Activated naive CD4-positive, alpha-beta T cell treated with anti-CD3 and anti-CD28 coated beads, Interleukin-2, amount 50 U/mL, for 72 hours (primary cell): ENCODE data around the gene MAPT. TPM values are rescaled to one million over a fixed set of nuclear protein-coding genes. Genes with fewer than 3 reads are reported as not detected.

ENCODE experiments used
- ATAC-seq, 2 donors: fragments of 150-1000 bp; cut with Tn5 transposase; 2 replicates each; pipeline ENCODE4 v1.10.0; 2021; ENCODE audit warnings: mild to moderate bottlenecking in 2 of 2, moderate library complexity in 2 of 2
- DNase-seq, 2 donors: peaks; one replicate each; pipeline ENCODE4 v3.0.0; 2021 to 2022; ENCODE audit warnings: low spot score in 2 of 2
- H3K27ac Mint-ChIP-seq, 2 donors: one replicate each; pipeline ENCODE4 v1.8.0; 2022; ENCODE audit warnings: mild to moderate bottlenecking in 2 of 2, mixed read lengths in 2 of 2
- H3K36me3 Mint-ChIP-seq, 2 donors: one replicate each; pipeline ENCODE4 v1.8.0; 2022; ENCODE audit warnings: mixed read lengths in 2 of 2
- H3K9me3 Mint-ChIP-seq, 2 donors: one replicate each; pipeline ENCODE4 v1.8.0; 2022; ENCODE audit warnings: mixed read lengths in 2 of 2
- total RNA-seq, 2 donors: library from RNA; stranded (reverse); gene quantifications; one replicate each; pipeline ENCODE4 v1.2.3, GENCODE V29; 2022

Gene MAPT
- total RNA-seq, 2 donors from 2014 or later: 0.57 to 2.2 TPM

DNA sequence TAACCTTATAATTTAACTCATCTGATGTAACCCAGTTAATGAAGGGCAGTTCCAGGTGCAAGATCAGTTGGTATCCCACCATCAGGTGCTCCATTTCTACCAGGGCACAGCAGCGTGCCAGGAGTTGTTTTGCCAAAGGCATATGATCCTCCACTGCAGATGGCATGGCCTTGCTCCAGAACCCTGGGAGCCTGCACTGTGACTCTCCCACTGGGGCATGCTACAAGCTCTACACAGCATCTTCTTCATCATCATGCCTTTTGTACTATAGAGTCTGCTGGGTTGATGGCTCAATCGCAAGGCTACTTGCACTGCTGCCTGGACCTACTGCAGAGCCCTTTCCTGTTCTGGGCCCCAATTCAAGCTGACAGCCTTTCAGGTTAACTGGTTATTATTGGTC is 11.3 kb upstream of the MAPT start:
- H3K9me3 Mint-ChIP-seq: peaks cover 0 to 3% of the 10 kb centered on the region in 2 donors
- ATAC-seq (no peak), DNase-seq (no peak)
- H3K27ac Mint-ChIP-seq: no peak overlapping the region
- no peaks in the 10 kb centered on the region for H3K36me3 Mint-ChIP-seq

DNA sequence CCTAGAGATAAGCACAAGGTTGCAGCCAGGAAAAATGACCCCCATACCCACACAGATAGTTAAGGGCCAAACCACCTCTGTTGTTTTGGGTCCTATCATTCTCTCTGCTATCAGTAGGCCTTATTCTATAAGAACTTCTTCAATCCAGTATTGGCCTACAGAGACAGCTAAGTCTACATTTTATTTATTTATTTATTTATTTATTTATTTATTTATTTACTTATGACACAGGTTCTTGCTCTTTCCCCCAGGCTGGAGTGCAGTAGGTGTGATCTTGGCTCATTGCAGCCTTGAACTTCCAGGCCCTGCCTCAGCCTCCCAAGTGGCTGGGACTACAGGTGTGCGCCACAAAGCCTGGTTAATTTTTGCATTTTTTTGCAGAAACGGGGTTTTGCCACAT is 7.5 kb upstream of the MAPT start:
- DNase-seq (no peak), ATAC-seq (no peak)
- Mint-ChIP-seq H3K9me3 (peaks cover 0 to 3% of the 10 kb centered on the region in 2 donors), H3K27ac (no peak overlapping the region), H3K36me3 (no peaks in the 10 kb centered on the region)

DNA sequence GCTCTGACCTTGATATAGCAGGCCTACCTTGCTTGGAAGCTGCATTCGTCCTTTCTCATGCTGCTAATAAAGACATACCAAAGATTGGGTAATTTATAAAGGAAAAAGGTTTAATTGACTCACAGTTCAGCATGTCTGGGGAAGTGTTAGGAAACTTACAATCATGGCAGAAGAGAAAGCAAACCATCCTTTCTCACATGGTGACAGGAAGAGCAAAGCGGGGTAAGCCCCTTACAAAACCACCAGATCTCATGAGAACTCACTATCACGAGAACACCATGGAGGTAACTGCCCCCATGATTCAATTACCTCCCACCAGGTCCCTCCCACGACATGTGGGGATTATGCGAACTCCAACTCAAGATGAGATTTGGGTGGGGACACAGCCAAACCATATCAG is 6.0 kb upstream of the MAPT start:
- H3K36me3 Mint-ChIP-seq: no peaks in the 10 kb centered on the region
- ATAC-seq (peak in 1 of 2 donors; percentile 80), DNase-seq (no peak)
- peaks cover 0 to 3% of the 10 kb centered on the region in 2 donors for H3K9me3 Mint-ChIP-seq
- H3K27ac Mint-ChIP-seq: no peak overlapping the region

DNA sequence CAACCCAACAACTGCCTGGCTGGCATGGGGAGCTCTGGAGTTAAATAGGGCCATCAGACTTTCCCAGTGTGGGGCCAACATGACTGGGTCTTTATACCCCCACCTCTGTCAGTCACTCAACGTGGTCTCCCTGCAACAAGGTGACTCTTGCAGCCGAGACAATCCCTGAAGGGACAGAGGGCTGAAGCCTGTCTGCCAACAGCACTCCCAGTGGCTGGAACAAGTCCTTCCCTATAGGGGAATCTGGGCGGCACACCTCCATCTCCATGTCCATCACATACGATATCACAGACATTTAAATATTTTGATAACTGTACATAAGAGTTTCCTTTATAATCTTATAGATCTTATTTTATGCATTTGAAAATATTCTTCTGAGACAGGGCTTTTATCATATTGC is 4.8 kb upstream of the MAPT start:
- DNase-seq (no peak), ATAC-seq (no peak)
- Mint-ChIP-seq H3K9me3 (peaks cover 0 to 1% of the 10 kb centered on the region in 2 donors), H3K27ac (no peak overlapping the region), H3K36me3 (no peaks in the 10 kb centered on the region)

DNA sequence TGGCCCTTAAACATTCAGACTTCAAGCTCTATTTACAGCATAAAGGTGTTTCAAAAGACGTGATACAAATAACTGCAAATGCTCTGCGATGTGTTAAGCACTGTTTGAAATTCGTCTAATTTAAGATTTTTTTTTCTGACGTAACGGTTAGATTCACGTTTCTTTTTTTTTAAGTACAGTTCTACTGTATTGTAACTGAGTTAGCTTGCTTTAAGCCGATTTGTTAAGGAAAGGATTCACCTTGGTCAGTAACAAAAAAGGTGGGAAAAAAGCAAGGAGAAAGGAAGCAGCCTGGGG is 681 bp upstream of the MAPT start:
- H3K36me3 Mint-ChIP-seq: no peaks in the 10 kb centered on the region
- DNase-seq (no peak), ATAC-seq (no peak)
- peak overlapping the region; percentile 29 to 71 for H3K27ac Mint-ChIP-seq
- H3K9me3 Mint-ChIP-seq: no peaks in the 10 kb centered on the region

DNA sequence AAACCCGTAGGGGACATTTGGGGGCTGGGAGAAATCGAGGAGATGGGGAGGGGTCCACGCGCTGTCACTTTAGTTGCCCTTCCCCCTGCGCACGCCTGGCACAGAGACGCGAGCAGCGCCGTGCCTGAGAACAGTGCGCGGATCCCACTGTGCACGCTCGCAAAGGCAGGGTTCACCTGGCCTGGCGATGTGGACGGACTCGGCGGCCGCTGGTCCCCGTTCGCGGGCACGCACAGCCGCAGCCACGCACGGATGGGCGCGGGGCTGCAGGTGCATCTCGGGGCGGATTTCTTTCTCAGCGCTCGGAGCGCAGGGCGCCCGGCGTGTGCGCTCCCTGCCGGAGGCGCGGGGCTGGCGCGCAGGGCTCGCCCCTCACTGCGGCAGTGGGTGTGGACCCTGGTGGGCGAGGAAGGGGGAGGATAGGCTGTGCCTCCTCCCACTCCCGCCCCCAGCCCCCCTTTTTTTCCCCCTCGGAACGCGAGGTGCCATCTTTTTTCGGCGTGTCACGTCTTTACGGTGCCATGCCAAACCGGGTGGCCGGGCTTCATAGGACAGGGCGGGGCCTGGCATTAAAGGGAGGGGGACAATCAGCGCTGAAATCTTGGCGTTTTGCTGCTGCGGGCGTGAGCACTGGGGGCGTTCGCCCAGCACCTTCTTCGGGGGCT is 1.1 kb downstream of the MAPT start:
- ATAC-seq (peak in 1 of 2 donors; percentile 24), DNase-seq (peak in 1 of 2 donors; percentile 21)
- Mint-ChIP-seq H3K27ac (no peak overlapping the region), H3K9me3 (no peaks in the 10 kb centered on the region), H3K36me3 (no peaks in the 10 kb centered on the region)

DNA sequence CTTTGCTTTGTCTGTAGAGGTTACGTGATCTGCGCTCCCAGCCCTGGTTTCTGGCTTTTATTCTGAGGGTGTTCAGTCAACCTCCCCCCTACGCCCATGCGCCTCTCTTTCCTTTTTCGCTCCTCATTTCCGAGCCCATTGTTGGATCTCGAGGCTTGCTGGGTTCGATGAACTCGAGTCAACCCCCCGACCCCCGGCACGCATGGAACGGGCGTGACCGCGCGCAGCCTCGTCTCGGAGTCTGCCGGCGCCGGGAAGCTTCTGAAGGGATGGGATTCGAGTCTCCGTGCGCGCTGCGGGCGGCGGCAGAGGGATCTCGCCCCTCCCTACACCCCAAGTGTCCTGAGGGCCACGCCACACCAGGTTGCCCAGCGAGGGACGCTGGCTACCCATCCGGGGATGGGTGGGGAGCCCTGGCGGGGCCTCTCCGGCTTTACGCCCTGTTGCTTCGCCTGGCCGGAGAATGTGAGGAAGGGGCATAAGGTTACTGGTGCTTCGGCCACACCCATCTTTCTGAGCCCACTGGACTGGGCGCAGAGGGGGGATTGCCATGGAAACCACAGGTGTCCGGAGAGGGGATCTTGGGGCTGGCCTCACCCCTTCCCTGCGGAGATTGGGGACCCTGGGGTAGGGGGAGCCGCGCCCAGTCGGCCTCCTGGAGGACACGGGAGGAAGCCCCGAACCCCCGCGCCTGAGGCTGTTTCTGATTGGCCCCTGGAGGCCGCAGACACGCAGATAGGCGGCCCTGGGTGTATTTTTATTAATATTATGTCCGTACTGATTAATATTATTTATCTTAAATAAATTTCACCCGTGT is 1.8 kb downstream of the MAPT start:
- no peak for ATAC-seq
- Mint-ChIP-seq H3K9me3 (no peaks in the 10 kb centered on the region), H3K27ac (no peak overlapping the region), H3K36me3 (no peaks in the 10 kb centered on the region)
- peak in 1 of 2 donors; percentile 7 for DNase-seq

DNA sequence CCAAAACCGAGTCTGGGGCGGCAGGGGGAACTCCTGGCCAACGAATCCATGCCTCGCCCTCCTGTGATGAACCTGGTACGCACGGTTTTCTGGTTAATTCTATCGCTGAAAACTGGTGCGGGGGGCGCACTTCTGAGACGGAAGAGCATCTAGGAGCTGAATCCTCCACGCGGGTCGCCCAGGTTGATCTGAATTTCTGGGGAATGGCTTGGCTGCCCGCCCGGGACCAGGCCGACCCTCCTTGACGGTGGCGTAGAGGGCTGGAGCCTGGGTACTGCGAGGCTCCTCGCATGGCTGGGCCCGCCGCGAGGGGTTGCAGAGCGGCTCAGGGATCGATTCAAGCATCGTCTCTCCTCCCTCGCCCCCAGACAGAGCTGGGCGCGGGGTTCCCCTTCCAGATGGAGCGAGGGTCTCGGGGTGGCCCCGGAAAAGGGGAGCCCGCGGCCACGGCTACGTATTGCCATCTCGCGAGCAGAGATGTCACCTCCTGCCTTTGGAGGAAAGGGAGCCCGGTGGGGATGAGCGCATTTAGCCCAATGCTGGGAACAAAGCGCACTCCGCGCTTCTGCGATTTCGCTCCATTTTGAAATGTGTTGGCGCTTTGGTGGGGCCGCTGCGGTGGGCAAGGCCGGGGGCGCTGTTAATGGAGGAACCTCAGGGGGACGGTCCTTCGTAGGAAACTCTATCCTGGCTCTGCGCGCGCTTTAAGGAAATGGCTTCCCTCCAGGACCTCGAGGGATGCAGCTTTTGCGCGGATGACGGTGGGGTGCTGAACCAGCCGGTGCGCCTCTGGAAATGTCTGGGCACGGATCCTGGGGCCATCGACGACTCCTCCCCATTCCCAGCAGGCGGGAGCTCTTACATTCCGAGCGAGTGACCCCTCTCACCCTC is 2.7 kb downstream of the MAPT start:
- no peaks in the 10 kb centered on the region for H3K36me3 Mint-ChIP-seq
- H3K9me3 Mint-ChIP-seq: no peaks in the 10 kb centered on the region
- ATAC-seq (no peak), DNase-seq (peak in 1 of 2 donors; percentile 23)
- no peak overlapping the region for H3K27ac Mint-ChIP-seq

DNA sequence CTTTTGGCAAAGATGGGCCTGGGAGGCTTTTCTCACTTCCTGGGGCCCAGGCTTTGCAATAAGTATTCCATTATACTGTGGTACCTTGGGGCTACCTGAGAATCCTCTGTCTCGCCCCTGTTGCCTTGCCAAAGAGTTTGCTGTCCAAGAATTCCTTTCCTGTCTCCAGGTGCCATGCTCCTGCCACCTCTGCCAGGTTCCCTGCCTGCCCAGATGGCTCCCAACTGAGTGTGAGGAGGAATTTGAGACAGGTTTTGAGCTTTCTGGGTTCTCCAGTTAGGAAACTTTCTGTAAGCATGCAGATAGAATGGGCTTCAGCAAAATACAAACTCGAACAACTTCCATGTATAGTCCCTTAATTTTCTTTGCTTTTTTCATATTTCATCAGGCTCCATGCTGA is 5.8 kb downstream of the MAPT start:
- H3K9me3 Mint-ChIP-seq: no peaks in the 10 kb centered on the region
- DNase-seq (no peak), ATAC-seq (no peak)
- H3K36me3 Mint-ChIP-seq: no peaks in the 10 kb centered on the region
- no peak overlapping the region for H3K27ac Mint-ChIP-seq

DNA sequence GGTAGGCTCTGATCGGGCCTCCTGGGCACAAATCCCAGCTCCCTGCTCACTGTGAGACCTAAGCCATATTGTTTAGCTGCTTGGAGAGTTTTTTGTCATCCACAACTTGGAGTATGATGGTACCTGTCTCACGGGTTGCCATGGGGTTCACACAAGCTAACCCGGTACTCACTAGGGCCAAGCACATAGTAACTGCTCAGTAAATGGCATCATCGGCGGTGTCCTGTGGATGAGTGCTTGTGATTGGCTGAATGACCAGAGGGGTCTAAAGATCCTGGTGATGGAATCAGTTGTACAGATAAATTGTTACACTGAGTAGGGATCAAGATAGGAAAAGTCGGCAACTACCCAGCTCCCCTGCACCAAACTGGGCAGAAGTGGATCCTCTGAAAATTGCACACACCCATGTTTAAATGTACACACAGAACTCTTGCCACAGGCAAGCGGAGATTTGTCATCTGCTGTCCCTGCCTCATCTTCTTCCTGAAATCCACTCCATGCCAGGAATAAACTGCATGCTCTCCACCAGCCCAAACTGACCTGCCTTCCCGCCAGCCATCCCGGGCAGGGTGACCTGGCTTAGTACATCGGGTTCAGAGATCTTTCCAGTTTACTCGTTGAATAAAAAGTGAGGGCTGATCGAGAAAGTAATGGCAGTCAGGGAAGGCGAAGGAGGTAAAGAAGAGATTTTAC is 6.5 kb downstream of the MAPT start:
- no peaks in the 10 kb centered on the region for H3K36me3 Mint-ChIP-seq
- ATAC-seq (no peak), DNase-seq (no peak)
- H3K27ac Mint-ChIP-seq: no peak overlapping the region
- H3K9me3 Mint-ChIP-seq: no peaks in the 10 kb centered on the region

DNA sequence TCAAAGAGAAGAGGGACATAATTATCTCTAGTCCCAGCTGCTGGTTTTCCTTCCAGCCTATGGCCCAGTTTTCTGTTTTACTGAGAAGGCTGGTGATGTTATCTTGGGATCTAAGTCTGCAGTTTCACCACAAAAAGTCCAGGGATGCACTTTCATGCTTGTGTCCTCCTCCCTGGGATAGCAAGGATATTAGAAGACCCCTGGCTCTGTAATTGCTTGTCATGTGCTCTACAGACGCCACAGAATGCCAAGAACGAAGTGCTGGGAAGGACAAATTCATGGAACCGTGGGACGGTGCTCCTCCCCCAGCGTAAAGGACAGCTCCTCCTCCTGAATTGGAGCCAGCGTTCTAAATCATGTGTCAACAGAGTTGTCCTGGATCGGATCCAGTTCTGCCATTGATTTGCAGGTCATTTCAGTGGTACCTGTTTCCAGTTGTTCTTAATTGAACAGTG is 8.6 kb downstream of the MAPT start:
- H3K27ac Mint-ChIP-seq: no peak overlapping the region
- no peaks in the 10 kb centered on the region for H3K36me3 Mint-ChIP-seq
- DNase-seq (no peak), ATAC-seq (no peak)
- H3K9me3 Mint-ChIP-seq: no peaks in the 10 kb centered on the region

DNA sequence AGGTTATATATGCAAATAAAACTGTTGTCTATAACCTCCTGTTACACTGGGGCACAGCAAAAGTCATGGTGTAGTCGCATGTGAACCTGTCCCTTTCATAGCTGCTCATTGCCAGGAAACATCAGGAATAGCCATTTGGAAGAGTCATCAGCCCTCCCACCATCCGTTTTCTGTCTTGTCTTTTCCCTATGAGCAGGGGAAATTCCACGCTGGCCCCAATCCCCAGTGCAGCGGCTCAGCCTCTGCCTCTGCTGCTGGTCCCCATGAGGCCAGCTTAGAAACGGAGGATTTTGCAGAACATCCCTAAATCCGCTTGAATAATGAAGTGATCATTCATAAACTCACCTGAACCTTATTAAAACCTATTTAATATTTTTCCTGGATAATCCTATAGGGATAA is 10.5 kb downstream of the MAPT start:
- H3K27ac Mint-ChIP-seq: no peak overlapping the region
- peak in 1 of 2 donors; percentile 18 for ATAC-seq
- DNase-seq: no peak

DNA sequence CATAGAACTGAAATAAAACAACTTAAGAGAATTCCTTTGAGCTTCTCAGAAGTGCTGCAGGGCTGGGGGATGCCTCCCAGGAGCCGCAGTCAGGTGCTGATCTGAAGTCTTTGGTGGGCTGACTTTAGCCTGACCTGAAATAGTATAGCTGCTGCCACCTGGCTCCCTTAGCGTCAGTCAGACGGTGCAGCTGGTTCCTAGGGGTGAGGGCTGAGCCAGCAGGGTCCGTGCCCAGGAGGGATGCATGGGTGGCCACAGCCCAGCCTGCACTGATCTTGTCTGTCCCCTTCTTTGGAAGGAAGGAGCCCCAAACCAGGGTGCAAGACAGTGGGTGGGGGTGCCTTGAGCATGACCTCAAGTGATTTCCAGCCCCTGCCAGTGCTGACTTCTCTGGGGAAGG is 11.5 kb downstream of the MAPT start:
- H3K27ac Mint-ChIP-seq: no peak overlapping the region
- no peak for DNase-seq
- H3K36me3 Mint-ChIP-seq: no peaks in the 10 kb centered on the region
- no peaks in the 10 kb centered on the region for H3K9me3 Mint-ChIP-seq
- ATAC-seq: no peak

More for the DNA sequence above, 10.5 kb downstream of the MAPT start:
- no peaks in the 10 kb centered on the region for H3K9me3 Mint-ChIP-seq
- no peaks in the 10 kb centered on the region for H3K36me3 Mint-ChIP-seq

DNA sequence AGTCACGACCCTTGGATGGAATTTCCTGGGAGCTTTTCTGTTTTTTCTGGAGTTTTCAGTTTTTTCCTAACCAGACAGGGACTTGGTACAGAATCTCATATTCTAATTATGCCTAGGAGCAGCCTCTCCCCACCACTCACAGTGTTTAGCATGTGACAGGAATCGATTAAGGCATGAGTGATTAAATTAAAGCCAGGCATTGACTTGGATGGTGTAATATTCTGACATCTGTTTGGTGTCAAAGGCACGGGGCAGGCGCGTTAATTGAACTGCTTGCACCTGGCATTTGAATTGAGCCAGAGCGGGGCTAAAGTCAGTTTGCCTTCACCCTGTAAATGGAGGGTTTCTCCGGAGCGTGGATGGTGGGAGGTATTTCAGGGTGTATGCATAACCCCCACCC is 11.9 kb downstream of the MAPT start:
- no peak for ATAC-seq
- no peaks in the 10 kb centered on the region for H3K36me3 Mint-ChIP-seq
- no peak for DNase-seq
- H3K9me3 Mint-ChIP-seq: no peaks in the 10 kb centered on the region
- H3K27ac Mint-ChIP-seq: no peak overlapping the region

DNA sequence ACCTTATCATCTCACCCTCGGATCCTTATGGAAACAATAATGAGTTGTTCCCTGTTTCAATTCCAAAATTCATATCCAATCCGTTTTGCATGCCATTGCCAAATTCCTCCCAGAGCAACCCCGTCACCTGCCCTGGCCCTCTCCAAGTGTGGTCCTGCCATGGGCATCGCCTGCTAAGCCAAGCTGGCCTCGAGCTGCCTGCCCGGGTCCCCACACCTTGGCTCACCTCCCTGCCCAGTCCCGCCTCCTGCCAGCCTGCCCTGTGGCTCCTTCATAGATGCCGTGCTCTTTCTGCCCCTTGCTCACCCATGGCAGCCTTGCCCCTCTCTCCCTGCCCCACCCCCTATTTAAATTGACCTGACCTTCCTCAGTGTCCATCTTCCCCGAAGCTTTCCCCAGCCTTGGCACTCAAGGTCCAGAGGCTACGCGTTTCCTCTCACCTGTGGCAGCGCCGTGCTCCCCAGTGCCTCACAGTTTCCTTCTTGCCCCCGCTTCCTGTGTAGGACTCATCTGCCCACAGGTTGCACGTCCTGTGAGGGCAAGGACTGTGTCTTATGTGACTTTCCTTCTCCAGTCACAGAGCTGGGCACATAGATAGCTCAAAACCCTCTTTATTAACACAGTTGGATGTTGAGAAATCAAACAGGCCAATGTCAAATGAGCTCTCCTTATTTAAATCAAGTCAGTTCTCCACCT is 12.7 kb downstream of the MAPT start:
- peaks cover 1 to 2% of the 10 kb centered on the region in 2 donors for H3K9me3 Mint-ChIP-seq
- peaks cover 2 to 3% of the 10 kb centered on the region in 2 donors for H3K36me3 Mint-ChIP-seq
- ATAC-seq: peak in 1 of 2 donors; percentile 80
- peak overlapping the region; percentile 22 to 48 for H3K27ac Mint-ChIP-seq
- peak in 1 of 2 donors; percentile 12 for DNase-seq
